ENCODE measurements around the gene PPP2R3A. TPM values are rescaled to one million over a fixed set of nuclear protein-coding genes. Genes with fewer than 3 reads are reported as not detected.

The PPP2R3A gene
- total RNA-seq, 2 experiments from 2014 or later: 0.05 to 0.21 TPM

- POLR2A ChIA-PET: no interaction called here
- Mint-ChIP-seq H3K4me3 (no peak overlapping the region), H3K9me3 (ENCODE audit: insufficient read depth) (peaks cover 3% of the 10 kb centered on the region), H3K27ac (no peak overlapping the region), H3K27me3 (ENCODE audit: low read depth) (peaks cover 3% of the 10 kb centered on the region), H3K36me3 (ENCODE audit: low read depth) (no peaks in the 10 kb centered on the region), H3K4me1 (ENCODE audit: low read depth) (no peaks in the 10 kb centered on the region)
- ATAC-seq (no peak), DNase-seq (no peak)
- CTCF ChIA-PET: interaction anchor here (1.2 kb wide), 1 partner anchor 17 kb away, joined by 3 read pairs; no protein-coding TSS in a partner anchor
Measured at GRCh38 chr3:135997554-135998320, 32.2 kb downstream of the PPP2R3A start.

GRCh38 chr3:136008221-136008620, 42.7 kb downstream of the PPP2R3A start:
- H3K36me3 Mint-ChIP-seq (ENCODE audit: low read depth): no peaks in the 10 kb centered on the region
- CTCF ChIA-PET: no interaction called here
- H3K9me3 Mint-ChIP-seq (ENCODE audit: insufficient read depth): no peaks in the 10 kb centered on the region
- H3K27ac Mint-ChIP-seq: no peak overlapping the region
- DNase-seq: no peak
- peaks cover 7% of the 10 kb centered on the region for H3K27me3 Mint-ChIP-seq (ENCODE audit: low read depth)
- no peaks in the 10 kb centered on the region for H3K4me1 Mint-ChIP-seq (ENCODE audit: low read depth)
- POLR2A ChIA-PET: interaction anchor here (0.7 kb wide), 1 partner anchor 1070 kb away, joined by 3 read pairs; no protein-coding TSS in a partner anchor
- ATAC-seq: no peak
- no peak overlapping the region for H3K4me3 Mint-ChIP-seq

- ChIA-PET POLR2A (interaction anchor here (0.7 kb wide), 1 partner anchor 1070 kb away, joined by 3 read pairs; no protein-coding TSS in a partner anchor), CTCF (no interaction called here)
- Mint-ChIP-seq H3K27me3 (ENCODE audit: low read depth) (peaks cover 7% of the 10 kb centered on the region), H3K36me3 (ENCODE audit: low read depth) (no peaks in the 10 kb centered on the region), H3K4me1 (ENCODE audit: low read depth) (no peaks in the 10 kb centered on the region), H3K4me3 (no peak overlapping the region), H3K27ac (no peak overlapping the region), H3K9me3 (ENCODE audit: insufficient read depth) (no peaks in the 10 kb centered on the region)
- DNase-seq: no peak
- no peak for ATAC-seq
Measured at GRCh38 chr3:136008732-136009470, 43.4 kb downstream of the PPP2R3A start.

GRCh38 chr3:136018876-136019275, 53.3 kb downstream of the PPP2R3A start:
- H3K9me3 Mint-ChIP-seq (ENCODE audit: insufficient read depth): no peaks in the 10 kb centered on the region
- POLR2A ChIA-PET: no interaction called here
- H3K27me3 Mint-ChIP-seq (ENCODE audit: low read depth): peaks cover 25% of the 10 kb centered on the region
- H3K4me3 Mint-ChIP-seq: no peak overlapping the region
- H3K27ac Mint-ChIP-seq: no peak overlapping the region
- CTCF ChIA-PET: no interaction called here
- H3K4me1 Mint-ChIP-seq (ENCODE audit: low read depth): no peaks in the 10 kb centered on the region
- ATAC-seq (no peak), DNase-seq (no peak)
- H3K36me3 Mint-ChIP-seq (ENCODE audit: low read depth): no peaks in the 10 kb centered on the region

GRCh38 chr3:136021803-136022202, 56.3 kb downstream of the PPP2R3A start:
- DNase-seq (no peak), ATAC-seq (no peak)
- ChIA-PET POLR2A (no interaction called here), CTCF (interaction anchor here (1.0 kb wide), 1 partner anchor 21 kb away, joined by 4 read pairs; no protein-coding TSS in a partner anchor)
- no peak overlapping the region for H3K27ac Mint-ChIP-seq
- H3K9me3 Mint-ChIP-seq (ENCODE audit: insufficient read depth): no peaks in the 10 kb centered on the region
- H3K4me3 Mint-ChIP-seq: no peak overlapping the region
- peaks cover 24% of the 10 kb centered on the region for H3K27me3 Mint-ChIP-seq (ENCODE audit: low read depth)
- H3K4me1 Mint-ChIP-seq (ENCODE audit: low read depth): no peaks in the 10 kb centered on the region
- no peaks in the 10 kb centered on the region for H3K36me3 Mint-ChIP-seq (ENCODE audit: low read depth)

- POLR2A ChIA-PET: interaction anchor here (0.5 kb wide), 1 partner anchor 1264 kb away, joined by 3 read pairs; no protein-coding TSS in a partner anchor
- CTCF ChIA-PET: interaction anchor here (1.7 kb wide), 1 partner anchor 20 kb away, joined by 3 read pairs; no protein-coding TSS in a partner anchor
- Mint-ChIP-seq H3K27ac (no peak overlapping the region), H3K4me1 (ENCODE audit: low read depth) (no peaks in the 10 kb centered on the region), H3K36me3 (ENCODE audit: low read depth) (no peaks in the 10 kb centered on the region), H3K4me3 (no peak overlapping the region), H3K9me3 (ENCODE audit: insufficient read depth) (no peaks in the 10 kb centered on the region), H3K27me3 (ENCODE audit: low read depth) (peaks cover 21% of the 10 kb centered on the region)
- no peak for ATAC-seq
- DNase-seq: no peak
Measured at GRCh38 chr3:136022529-136023263, 57.2 kb downstream of the PPP2R3A start.

GRCh38 chr3:136023264-136023978, 57.9 kb downstream of the PPP2R3A start:
- H3K27ac Mint-ChIP-seq: no peak overlapping the region
- ChIA-PET POLR2A (interaction anchor here (0.5 kb wide), 1 partner anchor 1264 kb away, joined by 3 read pairs; no protein-coding TSS in a partner anchor), CTCF (interaction anchor here (1.7 kb wide), 1 partner anchor 19 kb away, joined by 3 read pairs; no protein-coding TSS in a partner anchor)
- no peak for DNase-seq
- H3K36me3 Mint-ChIP-seq (ENCODE audit: low read depth): no peaks in the 10 kb centered on the region
- peaks cover 22% of the 10 kb centered on the region for H3K27me3 Mint-ChIP-seq (ENCODE audit: low read depth)
- no peak for ATAC-seq
- H3K4me3 Mint-ChIP-seq: no peak overlapping the region
- no peaks in the 10 kb centered on the region for H3K4me1 Mint-ChIP-seq (ENCODE audit: low read depth)
- H3K9me3 Mint-ChIP-seq (ENCODE audit: insufficient read depth): no peaks in the 10 kb centered on the region

GRCh38 chr3:136036306-136036705, 70.8 kb downstream of the PPP2R3A start:
- Mint-ChIP-seq H3K4me1 (ENCODE audit: low read depth) (no peaks in the 10 kb centered on the region), H3K27ac (no peak overlapping the region), H3K36me3 (ENCODE audit: low read depth) (no peaks in the 10 kb centered on the region), H3K4me3 (no peak overlapping the region), H3K9me3 (ENCODE audit: insufficient read depth) (no peaks in the 10 kb centered on the region), H3K27me3 (ENCODE audit: low read depth) (peaks cover 9% of the 10 kb centered on the region)
- ATAC-seq (no peak), DNase-seq (no peak)
- ChIA-PET POLR2A (no interaction called here), CTCF (no interaction called here)

GRCh38 chr3:136038668-136039067, 73.1 kb downstream of the PPP2R3A start:
- peaks cover 11% of the 10 kb centered on the region for H3K27me3 Mint-ChIP-seq (ENCODE audit: low read depth)
- H3K27ac Mint-ChIP-seq: no peak overlapping the region
- no peaks in the 10 kb centered on the region for H3K4me1 Mint-ChIP-seq (ENCODE audit: low read depth)
- no peak overlapping the region for H3K4me3 Mint-ChIP-seq
- no peaks in the 10 kb centered on the region for H3K36me3 Mint-ChIP-seq (ENCODE audit: low read depth)
- ChIA-PET POLR2A (no interaction called here), CTCF (no interaction called here)
- H3K9me3 Mint-ChIP-seq (ENCODE audit: insufficient read depth): no peaks in the 10 kb centered on the region
- DNase-seq: no peak
- no peak for ATAC-seq

- ChIA-PET CTCF (interaction anchor here (0.7 to 2.4 kb wide), 19 partner anchors 8 to 1248 kb away, joined by 3 to 18 read pairs (median 3); partner anchors contain the start of genes EPHB1 and STAG1), POLR2A (no interaction called here)
- DNase-seq (no peak), ATAC-seq (no peak)
- Mint-ChIP-seq H3K4me1 (ENCODE audit: low read depth) (no peaks in the 10 kb centered on the region), H3K4me3 (no peak overlapping the region), H3K9me3 (ENCODE audit: insufficient read depth) (no peaks in the 10 kb centered on the region), H3K27me3 (ENCODE audit: low read depth) (peaks cover 7% of the 10 kb centered on the region), H3K27ac (no peak overlapping the region), H3K36me3 (ENCODE audit: low read depth) (no peaks in the 10 kb centered on the region)
Measured at GRCh38 chr3:136042608-136043221, 77.2 kb downstream of the PPP2R3A start.

Data from activated CD8-positive, alpha-beta T cell treated with anti-CD3 and anti-CD28 coated beads, Interleukin-2, amount 10 ng/mL, durations not matched to agents 7 days and 5 days (primary cell).